ENCODE results near the gene NBPF1.
"Not testable (repeated sequence)": the region's sequence is repeated elsewhere in the genome, so short reads cannot be mapped to it uniquely, and the experiment has no call there.

Gene NBPF1

DNA sequence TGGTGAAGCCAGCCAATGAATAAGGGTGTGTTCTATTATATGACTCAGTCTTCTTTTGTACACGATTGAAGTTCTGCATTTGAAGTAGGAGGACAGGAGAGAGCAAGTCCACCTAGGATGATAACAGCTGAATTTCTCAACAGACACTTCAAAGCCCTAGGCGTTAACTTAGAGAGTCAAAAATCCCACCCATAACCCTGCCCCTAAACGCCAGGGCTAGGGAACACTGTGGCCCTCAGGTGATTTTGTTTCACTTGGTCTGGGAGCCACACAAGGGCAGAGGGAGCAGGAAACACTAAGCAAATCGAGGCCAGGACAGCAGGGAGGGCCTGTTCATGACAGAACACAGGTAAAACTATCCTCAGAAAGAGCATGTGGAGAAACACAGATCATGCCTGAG, 52.3 kb downstream of the NBPF1 start:
- CTCF ChIA-PET, POLR2A ChIA-PET: not testable (repeated sequence)

DNA sequence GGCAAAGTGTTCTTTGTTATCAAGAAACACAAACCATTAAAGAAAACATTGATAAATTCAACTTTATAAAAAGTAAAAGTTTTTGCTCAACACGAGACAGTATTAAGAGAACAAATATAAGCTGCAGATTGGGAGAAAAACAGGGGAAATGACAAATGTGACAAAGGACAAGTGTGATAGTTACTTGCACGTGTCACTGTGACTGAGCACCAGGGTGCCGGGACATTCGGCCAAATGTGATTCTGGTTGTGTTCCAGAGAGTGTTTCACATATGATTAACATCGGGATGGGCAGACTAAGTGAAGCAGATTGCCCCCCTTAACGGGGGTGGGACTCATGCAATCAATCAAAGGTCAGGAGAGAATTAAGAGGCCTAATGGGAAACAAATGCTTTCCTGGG, 52.9 kb downstream of the NBPF1 start:
- POLR2A ChIA-PET; CTCF ChIA-PET; DNase-seq (ENCODE audit: low read depth, low spot score): not testable (repeated sequence)

More for the DNA sequence above, 52.3 kb downstream of the NBPF1 start:
- H3K4me3 ChIP-seq (ENCODE audit: low read depth, low read length); DNase-seq (ENCODE audit: low read depth, low spot score): not testable (repeated sequence)

DNA sequence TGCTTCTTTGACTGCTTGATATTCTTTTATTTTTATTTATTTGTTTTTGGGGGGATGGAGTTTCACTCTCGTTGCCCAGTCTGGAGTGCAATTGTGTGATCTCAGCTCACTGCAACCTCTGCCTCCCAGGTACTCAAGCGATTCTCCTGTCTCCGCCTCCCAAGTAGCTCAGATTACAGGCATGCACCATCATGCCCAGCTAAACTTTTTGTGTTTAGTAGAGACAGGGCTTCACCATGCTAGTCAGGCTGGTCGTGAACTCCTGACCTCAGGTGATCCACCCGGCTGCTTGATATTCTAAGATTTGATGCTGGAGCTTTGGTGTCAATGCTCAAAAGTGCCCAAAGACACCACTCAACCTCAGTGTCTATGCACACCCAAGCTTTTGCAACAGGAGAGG, 53.7 kb downstream of the NBPF1 start:
- H3K4me3 ChIP-seq (ENCODE audit: low read depth, low read length); DNase-seq (ENCODE audit: low read depth, low spot score); POLR2A ChIA-PET: not testable (repeated sequence)
- CTCF ChIA-PET, result interaction anchor here (1.2 kb wide), 1 partner anchor 61 kb away, joined by 3 read pairs; no protein-coding TSS in a partner anchor

More for the DNA sequence above, 52.9 kb downstream of the NBPF1 start:
- H3K4me3 ChIP-seq (ENCODE audit: low read depth, low read length), result not testable (repeated sequence)

DNA sequence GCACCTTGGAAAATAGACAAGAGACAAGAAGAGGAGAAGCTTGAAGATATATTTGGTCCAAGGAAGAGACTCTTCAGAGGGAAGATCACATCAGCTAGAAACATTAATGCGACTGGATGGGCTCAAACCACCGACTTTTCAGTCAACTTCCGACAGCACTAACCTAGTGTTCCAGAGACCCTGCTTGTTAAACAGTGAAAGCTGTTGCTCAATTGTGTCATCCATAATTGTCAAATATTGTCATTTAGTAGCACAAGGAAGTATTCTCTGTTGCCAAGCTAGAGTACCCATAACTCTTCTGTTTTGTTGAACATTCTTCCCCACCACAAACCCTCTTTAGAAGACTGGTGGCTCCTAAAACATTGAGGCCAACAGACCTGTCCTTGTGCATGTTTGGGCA, 56.3 kb downstream of the NBPF1 start:
- DNase-seq (ENCODE audit: low read depth, low spot score); CTCF ChIA-PET; POLR2A ChIA-PET; H3K4me3 ChIP-seq (ENCODE audit: low read depth, low read length): not testable (repeated sequence)

DNA sequence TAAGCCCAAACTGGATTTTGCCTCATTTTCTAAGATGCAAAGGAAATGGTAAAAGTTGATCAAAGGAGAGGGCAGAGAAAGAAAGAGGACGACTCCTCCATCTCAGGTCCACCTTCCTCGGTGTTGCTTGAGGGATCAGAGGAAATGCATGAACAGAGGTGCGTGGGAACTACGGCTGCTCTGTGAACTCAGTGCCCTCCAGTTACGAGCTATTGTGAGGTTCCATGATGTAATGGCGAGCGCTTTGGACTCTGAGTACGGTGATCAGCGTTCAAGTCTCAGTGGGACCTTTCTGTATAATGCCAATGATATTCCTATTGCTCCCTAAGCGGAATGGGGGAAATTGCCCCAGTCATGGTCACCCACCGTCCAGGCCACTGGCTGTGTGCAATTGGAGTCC, 60.1 kb downstream of the NBPF1 start:
- CTCF ChIA-PET; POLR2A ChIA-PET; DNase-seq (ENCODE audit: low read depth, low spot score); H3K4me3 ChIP-seq (ENCODE audit: low read depth, low read length): not testable (repeated sequence)

DNA sequence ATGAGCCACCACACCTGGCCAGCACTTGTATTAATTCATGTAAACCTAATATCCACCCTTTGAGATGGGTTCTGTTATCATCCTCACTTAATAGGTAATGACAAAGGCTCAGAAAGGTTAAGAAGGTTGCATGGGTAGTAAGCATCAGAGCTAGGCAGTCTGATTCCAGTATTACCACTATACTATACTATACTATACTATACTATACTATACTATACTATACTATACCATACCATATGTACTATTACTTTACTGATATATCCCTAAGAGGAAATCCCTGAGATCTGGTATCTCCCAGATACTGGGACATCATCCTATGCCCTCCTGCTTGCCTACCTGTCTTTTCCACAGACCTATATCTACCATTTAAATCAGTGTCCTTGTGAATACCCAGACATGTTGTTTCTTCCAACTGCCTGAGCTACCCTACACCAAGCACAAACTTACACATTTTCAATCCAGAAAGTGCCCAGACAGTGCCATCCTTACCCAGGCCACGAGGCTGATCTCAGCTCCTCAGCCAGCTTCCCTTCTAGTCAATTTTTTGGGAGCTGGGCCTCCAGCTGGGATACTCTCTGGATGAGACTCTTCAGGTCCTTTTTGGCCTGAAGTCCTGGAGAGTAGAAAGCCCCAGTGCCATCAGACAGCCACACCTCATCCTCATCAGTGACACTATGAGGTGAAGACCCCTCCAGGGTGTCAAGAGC, 63.0 kb downstream of the NBPF1 start:
- DNase-seq (ENCODE audit: low read depth, low spot score); POLR2A ChIA-PET; CTCF ChIA-PET; H3K4me3 ChIP-seq (ENCODE audit: low read depth, low read length): not testable (repeated sequence)

DNA sequence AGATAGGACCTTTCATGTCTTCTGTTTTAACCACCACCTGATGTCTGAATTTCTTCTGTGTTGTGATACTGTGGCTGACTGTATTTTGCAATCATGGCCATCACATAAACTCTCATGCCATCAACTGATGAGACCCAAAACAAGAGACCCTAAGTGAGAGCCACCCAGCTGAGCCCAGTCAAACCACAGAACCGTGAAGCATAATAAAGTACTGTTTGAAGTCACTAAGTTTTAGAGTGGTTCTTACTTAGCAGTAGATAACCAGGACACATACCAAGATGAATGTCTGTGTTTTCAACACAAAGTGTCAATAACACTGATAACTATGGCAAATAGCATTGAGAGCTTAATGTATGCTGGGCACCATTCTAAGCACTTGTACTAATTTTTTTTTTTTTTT, 63.8 kb downstream of the NBPF1 start:
- POLR2A ChIA-PET; H3K4me3 ChIP-seq (ENCODE audit: low read depth, low read length); CTCF ChIA-PET; DNase-seq (ENCODE audit: low read depth, low spot score): not testable (repeated sequence)

- H3K4me3 ChIP-seq (ENCODE audit: low read depth, low read length); CTCF ChIA-PET; DNase-seq (ENCODE audit: low read depth, low spot score); POLR2A ChIA-PET: not testable (repeated sequence)
These were observed 65.7 kb downstream of the NBPF1 start for GRCh38 chr1:16547502-16548241.

DNA sequence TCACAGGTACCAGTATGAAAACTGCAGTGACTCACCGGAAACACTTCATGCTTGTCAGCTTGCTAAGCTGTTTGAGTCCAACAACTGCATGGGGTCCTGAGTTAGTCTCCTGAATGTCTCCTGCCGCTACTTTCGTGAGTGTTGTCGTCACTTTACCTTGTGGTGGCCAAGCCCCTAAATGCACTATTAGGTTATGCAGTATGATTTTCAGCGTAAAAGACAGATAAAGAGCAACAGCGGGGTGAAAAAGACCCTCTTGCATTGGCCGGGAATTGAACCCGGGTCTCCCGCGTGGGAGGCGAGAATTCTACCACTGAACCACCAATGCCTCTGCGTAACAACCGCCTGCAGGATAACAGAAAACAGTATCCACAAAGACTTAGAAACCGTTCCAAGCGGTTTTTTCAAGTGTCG, 67.7 kb downstream of the NBPF1 start:
- CTCF ChIA-PET; H3K4me3 ChIP-seq (ENCODE audit: low read depth, low read length); DNase-seq (ENCODE audit: low read depth, low spot score); POLR2A ChIA-PET: not testable (repeated sequence)

- CTCF ChIA-PET; POLR2A ChIA-PET; H3K4me3 ChIP-seq (ENCODE audit: low read depth, low read length); DNase-seq (ENCODE audit: low read depth, low spot score): not testable (repeated sequence)
These were observed 72.9 kb downstream of the NBPF1 start for GRCh38 chr1:16540421-16540893.

DNA sequence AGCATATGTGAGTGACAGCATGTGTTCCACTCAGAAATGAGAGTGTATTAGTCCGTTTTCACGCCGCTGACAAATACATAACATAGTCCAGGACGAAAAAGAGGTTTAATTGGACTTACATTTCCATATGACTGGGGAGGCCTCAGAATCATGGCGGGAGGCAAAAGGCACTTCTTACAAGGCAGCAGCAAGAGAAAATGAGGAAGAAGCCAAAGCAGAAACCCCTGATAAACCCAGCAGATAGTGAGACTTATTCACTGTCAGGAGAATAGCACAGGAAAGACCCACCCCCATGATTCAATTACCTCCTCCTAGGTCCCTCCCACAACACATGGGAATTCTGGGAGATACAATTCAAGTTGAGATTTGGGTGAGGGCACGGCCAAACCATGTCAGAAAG, 75.8 kb downstream of the NBPF1 start:
- POLR2A ChIA-PET; CTCF ChIA-PET; H3K4me3 ChIP-seq (ENCODE audit: low read depth, low read length); DNase-seq (ENCODE audit: low read depth, low spot score): not testable (repeated sequence)

- DNase-seq (ENCODE audit: low read depth, low spot score); POLR2A ChIA-PET; CTCF ChIA-PET; H3K4me3 ChIP-seq (ENCODE audit: low read depth, low read length): not testable (repeated sequence)
These were observed 76.6 kb downstream of the NBPF1 start for GRCh38 chr1:16536796-16537195.

- POLR2A ChIA-PET; H3K4me3 ChIP-seq (ENCODE audit: low read depth, low read length); DNase-seq (ENCODE audit: low read depth, low spot score); CTCF ChIA-PET: not testable (repeated sequence)
These were observed 77.5 kb downstream of the NBPF1 start for GRCh38 chr1:16535898-16536297.

- POLR2A ChIA-PET; H3K4me3 ChIP-seq (ENCODE audit: low read depth, low read length); DNase-seq (ENCODE audit: low read depth, low spot score); CTCF ChIA-PET: not testable (repeated sequence)
These were observed 77.9 kb downstream of the NBPF1 start for GRCh38 chr1:16535487-16535886.

GRCh38 chr1:16534829-16535456, 78.4 kb downstream of the NBPF1 start:
- POLR2A ChIA-PET, CTCF ChIA-PET: not testable (repeated sequence)
- H3K4me3 ChIP-seq (ENCODE audit: low read depth, low read length), result peak overlapping the region; percentile 12; the same call in 1 of the 2 replicates
- peak; percentile 24 for DNase-seq (ENCODE audit: low read depth, low spot score)

DNA sequence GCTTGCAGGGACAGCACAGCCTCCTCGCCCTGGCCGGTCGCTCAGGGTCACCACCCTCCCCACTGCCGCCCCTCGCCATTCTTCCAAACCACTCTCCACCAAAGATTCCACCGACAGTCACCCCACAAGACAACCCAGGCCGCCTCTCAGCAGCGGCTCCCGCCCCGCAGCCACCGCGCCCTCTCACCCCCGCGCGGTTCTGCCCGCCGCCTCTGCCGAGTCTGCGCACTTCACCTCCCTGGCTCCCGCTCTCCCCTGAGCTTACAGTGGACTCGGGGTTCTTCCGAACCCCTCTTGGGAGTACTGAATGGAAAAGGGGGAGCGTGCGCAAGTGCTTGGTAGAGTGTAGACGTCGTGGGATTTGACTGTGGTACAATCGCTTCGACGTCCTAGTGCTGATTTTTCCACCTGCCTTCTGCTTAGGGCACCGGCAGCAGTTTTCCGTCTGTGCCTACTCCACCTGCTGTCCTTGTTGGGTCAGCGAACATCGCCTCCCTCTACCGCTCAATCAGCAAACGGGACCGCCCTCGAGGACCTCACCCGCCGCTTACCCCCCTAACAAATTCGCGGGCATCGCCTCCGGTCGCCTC, 79.0 kb downstream of the NBPF1 start:
- CTCF ChIA-PET; POLR2A ChIA-PET; DNase-seq (ENCODE audit: low read depth, low spot score); H3K4me3 ChIP-seq (ENCODE audit: low read depth, low read length): not testable (repeated sequence)

Data from AG04449 (cell line).